NT2/D1 (cell line): ENCODE results near the gene TFDP1.

Source experiments
- SUZ12 ChIP-seq: IDR thresholded peaks from 2 replicates; pipeline ENCODE4 v1.6.1; 2011; ENCODE audit not compliant: insufficient read length, insufficient read depth; ENCODE audit errors: extremely low read depth
- YY1 ChIP-seq: IDR thresholded peaks from 2 replicates; pipeline ENCODE4 v1.6.1; 2011; ENCODE audit not compliant: insufficient read length, insufficient read depth
- ZNF274 ChIP-seq: IDR thresholded peaks from 2 replicates; pipeline ENCODE4 v1.6.1; 2011; ENCODE audit warnings: mild to moderate bottlenecking, low read depth, low read length

GRCh38 chr13:113579686-113580085, 4.9 kb upstream of the TFDP1 start:
- TF ChIP-seq ZNF274 (no peak), YY1 (no peak), SUZ12 (no peak)
